K562 (cell line): ENCODE results near the gene MADCAM1. TPM values are rescaled to one million over a fixed set of nuclear protein-coding genes. Genes with fewer than 3 reads are reported as not detected.

Source experiments
- ARNT ChIP-seq, 2 experiments: fragments of 450-650 bp; IDR thresholded peaks; 2 replicates each; pipeline ENCODE4 v1.6.1; 2016; ENCODE audit warnings: mild to moderate bottlenecking in 1 of 2
- ESRRB ChIP-seq: fragments of 250-450 bp; sonication (Bioruptor Pico); IDR thresholded peaks from 2 replicates; pipeline ENCODE4 v1.5.0; 2020; ENCODE audit warnings: mild to moderate bottlenecking, moderate library complexity, borderline replicate concordance
- FOS ChIP-seq: IDR thresholded peaks from 3 replicates; pipeline ENCODE4 v1.6.1; 2011; ENCODE audit not compliant: insufficient read length; ENCODE audit errors: extremely low read depth
- FOXJ2 ChIP-seq: fragments of 200-800 bp; sonication (Bioruptor generic); IDR thresholded peaks from 2 replicates; pipeline ENCODE4 v1.6.1; 2016; ENCODE audit warnings: missing genetic modification characterization, missing compliant biosample characterization
- HNRNPLL ChIP-seq: fragments of 200-400 bp; formaldehyde crosslinking; IDR thresholded peaks from 2 replicates; pipeline ENCODE4 v1.6.1; 2017; ENCODE audit warnings: low read length, low read depth, mild to moderate bottlenecking; ENCODE audit not compliant: poor library complexity, severe bottlenecking
- LARP7 ChIP-seq: fragments of 450-650 bp; IDR thresholded peaks from 2 replicates; pipeline ENCODE4 v1.6.1; 2016
- PHB ChIP-seq: fragments of 250-450 bp; sonication (Bioruptor Pico); IDR thresholded peaks from 2 replicates; pipeline ENCODE4 v1.5.0; 2021
- POLR3A ChIP-seq: IDR thresholded peaks from 2 replicates; pipeline ENCODE4 v1.6.1; 2011; ENCODE audit warnings: borderline replicate concordance, mild to moderate bottlenecking, moderate library complexity; ENCODE audit not compliant: insufficient read length, insufficient read depth; ENCODE audit errors: extremely low read depth
- PRMT5 ChIP-seq: sonication (generic); formaldehyde crosslinking; IDR thresholded peaks from 2 replicates; pipeline ENCODE4 v1.5.0; 2020; ENCODE audit warnings: missing genetic modification reagents
- RBFOX2 ChIP-seq: fragments of 200-400 bp; formaldehyde crosslinking; IDR thresholded peaks from 2 replicates; pipeline ENCODE4 v1.6.1; 2017; ENCODE audit warnings: low read depth, mild to moderate bottlenecking, low read length, moderate library complexity
- SAP30 ChIP-seq: fragments of 200-600 bp; sonication (generic); IDR thresholded peaks from 2 replicates; pipeline ENCODE4 v1.6.1; 2012; ENCODE audit warnings: borderline replicate concordance, low read depth, mild to moderate bottlenecking, moderate library complexity, low read length, control low read depth, inconsistent platforms; ENCODE audit not compliant: insufficient read depth, poor library complexity, severe bottlenecking
- SIN3B ChIP-seq: fragments of 450-650 bp; IDR thresholded peaks from 2 replicates; pipeline ENCODE4 v1.6.1; 2017; ENCODE audit warnings: low read depth, mild to moderate bottlenecking, moderate library complexity
- TRIM25 ChIP-seq: fragments of 450-650 bp; IDR thresholded peaks from 2 replicates; pipeline ENCODE4 v1.7.0; 2016; ENCODE audit warnings: borderline replicate concordance
- ZNF12 ChIP-seq: sonication (generic); formaldehyde crosslinking; IDR thresholded peaks from 2 replicates; pipeline ENCODE4 v1.4.0; 2020; ENCODE audit warnings: mild to moderate bottlenecking, missing genetic modification reagents
- ZNF277 ChIP-seq: fragments of 250-450 bp; sonication (Bioruptor Pico); IDR thresholded peaks from 2 replicates; pipeline ENCODE4 v1.8.0; 2022; ENCODE audit warnings: inconsistent platforms, mild to moderate bottlenecking, moderate library complexity, borderline replicate concordance
- ZNF699 ChIP-seq: fragments of 250-450 bp; sonication (Bioruptor Pico); IDR thresholded peaks from 2 replicates; pipeline ENCODE4 v1.8.0; 2021; ENCODE audit warnings: mild to moderate bottlenecking, moderate library complexity; ENCODE audit not compliant: insufficient replicate concordance
- polyA plus RNA-seq, 8 experiments: library from polyadenylated mRNA; depleted of rRNA in 4 of 8; stranded (reverse) in 5 of 8; unstranded in 3 of 8; fragments of >200 nt; fragmentation: Nextera tagmentation in 2 of 8; fragmentation: Illumina TruSeq in 1 of 8; extraction: Ambion mirVana in 2 of 8; extraction: Trizol in 1 of 8; gene quantifications; 2 replicates each; pipeline versions ENCODE4 v1.2.1 to v1.2.3, GENCODE V29; 2011 to 2014; ENCODE audit warnings: inconsistent platforms in 1 of 8, missing spikeins in 1 of 8
- total RNA-seq, 7 experiments: library from RNA; depleted of rRNA in 6 of 7; stranded (reverse); fragments of >200 nt in 6 of 7; fragmentation: Illumina TruSeq in 2 of 7; extraction: Trizol in 2 of 7; gene quantifications; 2 replicates each; pipeline versions ENCODE4 v1.2.1 to v1.2.3, GENCODE V29; 2011 to 2021; ENCODE audit warnings: low replicate concordance in 1 of 7
- TF ChIP-seq, protein P1 (sequence below): IDR thresholded peaks from 2 replicates; pipeline ENCODE4 v1.6.1; 2016; ENCODE audit warnings: missing genetic modification characterization, missing compliant biosample characterization
- TF ChIP-seq, protein P2 (sequence below): fragments of 450-650 bp; IDR thresholded peaks from 2 replicates; pipeline ENCODE4 v1.6.1; 2017; ENCODE audit warnings: mild to moderate bottlenecking, moderate library complexity
- TF ChIP-seq, protein P3 (sequence below), 2 experiments: IDR thresholded peaks; 2 replicates each; pipeline ENCODE4 v1.6.1; 2012; ENCODE audit warnings: improper control_type of control experiment in 2 of 2, low read depth in 2 of 2, low read length in 2 of 2, borderline replicate concordance in 1 of 2

The MADCAM1 gene
- total and polyA plus RNA-seq, 9 of the 15 experiments (the other 6 are each of a cell fraction or from before 2014, with no cell fraction given): 0.09 to 0.36 (median 0.09) TPM; not detected in 6

DNA sequence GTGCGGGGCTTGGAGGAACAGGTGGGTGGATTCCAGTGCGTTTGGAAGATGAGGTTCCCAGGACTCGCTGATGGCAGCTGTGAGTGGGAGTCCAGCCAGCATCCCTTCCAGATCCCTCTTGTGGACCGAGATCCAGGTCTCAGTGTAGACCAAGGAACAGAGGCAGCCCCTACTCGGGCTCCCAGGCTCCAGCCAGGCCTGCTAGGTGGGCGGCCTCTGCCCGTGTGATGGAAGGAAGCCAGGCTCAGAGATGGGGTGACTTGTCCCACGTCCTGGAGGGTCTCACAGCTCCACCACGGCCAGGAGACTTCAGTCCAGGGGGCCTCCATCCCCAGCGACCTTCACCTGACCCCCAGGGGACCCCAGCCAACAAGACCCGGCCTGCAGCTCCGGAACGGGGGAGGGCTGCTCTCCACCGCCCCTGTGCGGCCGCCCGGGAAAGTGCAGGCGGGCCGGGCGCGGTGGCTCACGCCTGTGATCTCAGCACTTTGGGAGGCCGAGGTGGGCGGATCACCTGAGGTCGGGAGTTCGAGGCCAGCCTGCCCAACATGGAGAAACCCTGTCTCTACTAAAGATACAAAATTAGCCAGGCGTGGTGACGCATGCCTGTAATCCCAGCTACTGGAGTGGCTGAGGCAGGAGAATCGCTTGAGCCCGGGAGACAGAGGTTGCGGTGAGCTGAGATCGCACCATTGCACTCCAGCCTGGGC lies 729 bp upstream of the MADCAM1 start (continued):
- TF ChIP-seq, protein P1, sequence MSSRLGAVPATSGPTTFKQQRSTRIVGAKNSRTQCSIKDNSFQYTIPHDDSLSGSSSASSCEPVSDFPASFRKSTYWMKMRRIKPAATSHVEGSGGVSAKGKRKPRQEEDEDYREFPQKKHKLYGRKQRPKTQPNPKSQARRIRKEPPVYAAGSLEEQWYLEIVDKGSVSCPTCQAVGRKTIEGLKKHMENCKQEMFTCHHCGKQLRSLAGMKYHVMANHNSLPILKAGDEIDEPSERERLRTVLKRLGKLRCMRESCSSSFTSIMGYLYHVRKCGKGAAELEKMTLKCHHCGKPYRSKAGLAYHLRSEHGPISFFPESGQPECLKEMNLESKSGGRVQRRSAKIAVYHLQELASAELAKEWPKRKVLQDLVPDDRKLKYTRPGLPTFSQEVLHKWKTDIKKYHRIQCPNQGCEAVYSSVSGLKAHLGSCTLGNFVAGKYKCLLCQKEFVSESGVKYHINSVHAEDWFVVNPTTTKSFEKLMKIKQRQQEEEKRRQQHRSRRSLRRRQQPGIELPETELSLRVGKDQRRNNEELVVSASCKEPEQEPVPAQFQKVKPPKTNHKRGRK (tag): no peak
- TF ChIP-seq ARNT (IDR thresholded peaks at IDR 0.05): no peak
- TF ChIP-seq RBFOX2: no peak
- no peak for TF ChIP-seq FOXJ2 (tag)
- TF ChIP-seq PRMT5 (CRISPR knock-in tag): no peak
- no peak for TF ChIP-seq ZNF277 (CRISPR knock-in tag)
- TF ChIP-seq POLR3A: no peak
- TF ChIP-seq ZNF12 (CRISPR knock-in tag): no peak
- TF ChIP-seq, protein P2, sequence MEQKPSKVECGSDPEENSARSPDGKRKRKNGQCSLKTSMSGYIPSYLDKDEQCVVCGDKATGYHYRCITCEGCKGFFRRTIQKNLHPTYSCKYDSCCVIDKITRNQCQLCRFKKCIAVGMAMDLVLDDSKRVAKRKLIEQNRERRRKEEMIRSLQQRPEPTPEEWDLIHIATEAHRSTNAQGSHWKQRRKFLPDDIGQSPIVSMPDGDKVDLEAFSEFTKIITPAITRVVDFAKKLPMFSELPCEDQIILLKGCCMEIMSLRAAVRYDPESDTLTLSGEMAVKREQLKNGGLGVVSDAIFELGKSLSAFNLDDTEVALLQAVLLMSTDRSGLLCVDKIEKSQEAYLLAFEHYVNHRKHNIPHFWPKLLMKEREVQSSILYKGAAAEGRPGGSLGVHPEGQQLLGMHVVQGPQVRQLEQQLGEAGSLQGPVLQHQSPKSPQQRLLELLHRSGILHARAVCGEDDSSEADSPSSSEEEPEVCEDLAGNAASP: no peak
- TF ChIP-seq HNRNPLL: no peak
- TF ChIP-seq TRIM25: no peak
- TF ChIP-seq SIN3B: no peak
- no peak for TF ChIP-seq SAP30
- no peak for TF ChIP-seq FOS
- TF ChIP-seq, protein P3, sequence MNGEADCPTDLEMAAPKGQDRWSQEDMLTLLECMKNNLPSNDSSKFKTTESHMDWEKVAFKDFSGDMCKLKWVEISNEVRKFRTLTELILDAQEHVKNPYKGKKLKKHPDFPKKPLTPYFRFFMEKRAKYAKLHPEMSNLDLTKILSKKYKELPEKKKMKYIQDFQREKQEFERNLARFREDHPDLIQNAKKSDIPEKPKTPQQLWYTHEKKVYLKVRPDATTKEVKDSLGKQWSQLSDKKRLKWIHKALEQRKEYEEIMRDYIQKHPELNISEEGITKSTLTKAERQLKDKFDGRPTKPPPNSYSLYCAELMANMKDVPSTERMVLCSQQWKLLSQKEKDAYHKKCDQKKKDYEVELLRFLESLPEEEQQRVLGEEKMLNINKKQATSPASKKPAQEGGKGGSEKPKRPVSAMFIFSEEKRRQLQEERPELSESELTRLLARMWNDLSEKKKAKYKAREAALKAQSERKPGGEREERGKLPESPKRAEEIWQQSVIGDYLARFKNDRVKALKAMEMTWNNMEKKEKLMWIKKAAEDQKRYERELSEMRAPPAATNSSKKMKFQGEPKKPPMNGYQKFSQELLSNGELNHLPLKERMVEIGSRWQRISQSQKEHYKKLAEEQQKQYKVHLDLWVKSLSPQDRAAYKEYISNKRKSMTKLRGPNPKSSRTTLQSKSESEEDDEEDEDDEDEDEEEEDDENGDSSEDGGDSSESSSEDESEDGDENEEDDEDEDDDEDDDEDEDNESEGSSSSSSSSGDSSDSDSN (IDR thresholded peaks at IDR 0.05; ENCODE audit: borderline replicate concordance in 1 of 2, low read depth in 2 of 2, low read length in 2 of 2): no peak
- 0 out of 2 replicates have a peak, but pooled peaks have one; percentile 24 for TF ChIP-seq PHB (CRISPR knock-in tag)
- TF ChIP-seq ZNF699 (CRISPR knock-in tag): no peak
- no peak for TF ChIP-seq ESRRB (CRISPR knock-in tag)
- TF ChIP-seq LARP7: 0 out of 2 replicates have a peak, but pooled peaks have one; percentile 46
